ENCODE results near the gene RAB30.

DNA sequence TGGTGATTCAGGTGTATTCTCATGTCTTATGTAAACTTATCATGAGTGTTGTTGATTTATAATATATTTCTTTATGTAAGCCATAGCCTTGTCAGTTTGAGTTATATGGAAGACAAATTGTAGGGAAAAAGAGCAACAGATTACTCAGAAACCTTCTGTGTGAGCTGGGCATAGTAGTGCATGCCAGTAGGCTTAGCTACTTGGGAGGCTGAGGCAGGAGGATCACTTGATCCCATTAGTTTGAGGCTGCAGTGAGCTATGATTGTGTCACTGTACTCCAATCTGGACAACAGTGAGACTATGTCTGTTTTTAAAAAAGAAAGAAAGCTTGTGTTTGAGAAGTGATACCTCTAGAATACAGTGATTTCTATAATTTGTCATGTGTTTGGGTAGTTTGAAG, 2.2 kb upstream of the RAB30 start:
- TF ChIP-seq, protein P1, sequence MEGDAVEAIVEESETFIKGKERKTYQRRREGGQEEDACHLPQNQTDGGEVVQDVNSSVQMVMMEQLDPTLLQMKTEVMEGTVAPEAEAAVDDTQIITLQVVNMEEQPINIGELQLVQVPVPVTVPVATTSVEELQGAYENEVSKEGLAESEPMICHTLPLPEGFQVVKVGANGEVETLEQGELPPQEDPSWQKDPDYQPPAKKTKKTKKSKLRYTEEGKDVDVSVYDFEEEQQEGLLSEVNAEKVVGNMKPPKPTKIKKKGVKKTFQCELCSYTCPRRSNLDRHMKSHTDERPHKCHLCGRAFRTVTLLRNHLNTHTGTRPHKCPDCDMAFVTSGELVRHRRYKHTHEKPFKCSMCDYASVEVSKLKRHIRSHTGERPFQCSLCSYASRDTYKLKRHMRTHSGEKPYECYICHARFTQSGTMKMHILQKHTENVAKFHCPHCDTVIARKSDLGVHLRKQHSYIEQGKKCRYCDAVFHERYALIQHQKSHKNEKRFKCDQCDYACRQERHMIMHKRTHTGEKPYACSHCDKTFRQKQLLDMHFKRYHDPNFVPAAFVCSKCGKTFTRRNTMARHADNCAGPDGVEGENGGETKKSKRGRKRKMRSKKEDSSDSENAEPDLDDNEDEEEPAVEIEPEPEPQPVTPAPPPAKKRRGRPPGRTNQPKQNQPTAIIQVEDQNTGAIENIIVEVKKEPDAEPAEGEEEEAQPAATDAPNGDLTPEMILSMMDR (IDR thresholded peaks at IDR 0.05) = no peak
- TF ChIP-seq POLR2AphosphoS5 (IDR thresholded peaks at IDR 0.05) = no peak
